Measurements from ENCODE around the gene NRCAM.

DNA sequence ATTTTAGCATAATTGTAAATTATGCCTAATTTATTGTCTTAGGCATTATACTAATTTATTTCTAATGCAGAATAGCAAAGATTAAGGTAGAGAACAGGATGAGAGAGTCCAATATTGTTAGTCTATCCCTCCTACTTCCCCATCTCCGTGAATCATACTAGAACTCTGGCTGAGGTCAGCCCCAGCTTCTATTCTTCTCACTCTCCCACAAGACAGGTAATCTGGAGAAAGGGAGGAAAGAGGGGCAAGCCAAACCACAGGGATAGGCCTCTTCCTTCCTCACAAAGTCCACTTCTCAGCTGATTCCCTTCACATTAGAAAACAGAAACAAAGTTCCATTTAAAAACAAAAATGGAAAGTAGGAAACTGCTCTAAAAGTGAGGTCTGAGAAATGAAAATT is 208.6 kb downstream of the NRCAM start:
- TF ChIP-seq CREB1 (IDR thresholded peaks at IDR 0.05; ENCODE audit: low read depth) (no peak), CTCF (IDR thresholded peaks at IDR 0.05 in 2 of 3, conservative IDR thresholded peaks at IDR 0.05 in 1 of 3; ENCODE audit: control insufficient read depth in 2 of 3, extremely low read depth in 1 of 3, insufficient read depth in 1 of 3, low read depth in 3 of 3, low read length in 3 of 3) (no peak), MEF2A (IDR thresholded peaks at IDR 0.05; ENCODE audit: insufficient read depth, low read depth, low read length) (no peak), JUND (IDR thresholded peaks at IDR 0.05; ENCODE audit: low read depth, low read length) (no peak), POLR2AphosphoS2 (IDR thresholded peaks at IDR 0.05; ENCODE audit: low read depth, low read length) (no peak), POLR2A (IDR thresholded peaks at IDR 0.05; ENCODE audit: low read depth, low read length) (no peak), TAF1 (IDR thresholded peaks at IDR 0.05; ENCODE audit: borderline replicate concordance, low read depth, low read length) (no peak), SUZ12 (IDR thresholded peaks at IDR 0.05; ENCODE audit: unreplicated experiment) (no peak)
- TF ChIP-seq, protein P1, sequence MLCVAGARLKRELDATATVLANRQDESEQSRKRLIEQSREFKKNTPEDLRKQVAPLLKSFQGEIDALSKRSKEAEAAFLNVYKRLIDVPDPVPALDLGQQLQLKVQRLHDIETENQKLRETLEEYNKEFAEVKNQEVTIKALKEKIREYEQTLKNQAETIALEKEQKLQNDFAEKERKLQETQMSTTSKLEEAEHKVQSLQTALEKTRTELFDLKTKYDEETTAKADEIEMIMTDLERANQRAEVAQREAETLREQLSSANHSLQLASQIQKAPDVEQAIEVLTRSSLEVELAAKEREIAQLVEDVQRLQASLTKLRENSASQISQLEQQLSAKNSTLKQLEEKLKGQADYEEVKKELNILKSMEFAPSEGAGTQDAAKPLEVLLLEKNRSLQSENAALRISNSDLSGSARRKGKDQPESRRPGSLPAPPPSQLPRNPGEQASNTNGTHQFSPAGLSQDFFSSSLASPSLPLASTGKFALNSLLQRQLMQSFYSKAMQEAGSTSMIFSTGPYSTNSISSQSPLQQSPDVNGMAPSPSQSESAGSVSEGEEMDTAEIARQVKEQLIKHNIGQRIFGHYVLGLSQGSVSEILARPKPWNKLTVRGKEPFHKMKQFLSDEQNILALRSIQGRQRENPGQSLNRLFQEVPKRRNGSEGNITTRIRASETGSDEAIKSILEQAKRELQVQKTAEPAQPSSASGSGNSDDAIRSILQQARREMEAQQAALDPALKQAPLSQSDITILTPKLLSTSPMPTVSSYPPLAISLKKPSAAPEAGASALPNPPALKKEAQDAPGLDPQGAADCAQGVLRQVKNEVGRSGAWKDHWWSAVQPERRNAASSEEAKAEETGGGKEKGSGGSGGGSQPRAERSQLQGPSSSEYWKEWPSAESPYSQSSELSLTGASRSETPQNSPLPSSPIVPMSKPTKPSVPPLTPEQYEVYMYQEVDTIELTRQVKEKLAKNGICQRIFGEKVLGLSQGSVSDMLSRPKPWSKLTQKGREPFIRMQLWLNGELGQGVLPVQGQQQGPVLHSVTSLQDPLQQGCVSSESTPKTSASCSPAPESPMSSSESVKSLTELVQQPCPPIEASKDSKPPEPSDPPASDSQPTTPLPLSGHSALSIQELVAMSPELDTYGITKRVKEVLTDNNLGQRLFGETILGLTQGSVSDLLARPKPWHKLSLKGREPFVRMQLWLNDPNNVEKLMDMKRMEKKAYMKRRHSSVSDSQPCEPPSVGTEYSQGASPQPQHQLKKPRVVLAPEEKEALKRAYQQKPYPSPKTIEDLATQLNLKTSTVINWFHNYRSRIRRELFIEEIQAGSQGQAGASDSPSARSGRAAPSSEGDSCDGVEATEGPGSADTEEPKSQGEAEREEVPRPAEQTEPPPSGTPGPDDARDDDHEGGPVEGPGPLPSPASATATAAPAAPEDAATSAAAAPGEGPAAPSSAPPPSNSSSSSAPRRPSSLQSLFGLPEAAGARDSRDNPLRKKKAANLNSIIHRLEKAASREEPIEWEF (IDR thresholded peaks at IDR 0.05; ENCODE audit: insufficient replicate concordance, low read depth, low read length), result no peak
